Measurements from ENCODE around the gene SMDT1. TPM values are rescaled to one million over a fixed set of nuclear protein-coding genes. Genes with fewer than 3 reads are reported as not detected.

The SMDT1 gene
- total RNA-seq, 1 experiment from 2014 or later, result 44.6 TPM

DNA sequence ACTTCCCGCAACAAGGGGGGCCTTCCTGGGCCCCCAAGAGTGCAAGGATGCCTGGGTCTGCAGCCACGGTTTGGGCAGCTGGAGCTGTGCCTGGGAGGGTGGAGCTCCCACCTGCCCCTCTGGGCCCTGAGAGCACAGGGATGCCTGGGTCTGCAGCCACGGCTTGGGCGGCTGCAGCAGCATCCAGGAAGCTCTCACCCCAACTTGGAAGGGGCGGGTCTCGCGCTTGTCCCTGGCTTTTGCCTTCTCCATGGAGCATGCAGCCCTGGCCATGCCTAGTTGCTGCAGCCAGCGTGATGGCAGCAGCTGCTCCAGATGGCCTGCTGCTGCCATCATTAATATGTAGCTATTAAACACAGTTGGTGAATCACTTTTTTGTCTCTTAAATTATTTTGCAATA is 44.2 kb upstream of the SMDT1 start:
- TF ChIP-seq SIN3A (IDR thresholded peaks at IDR 0.05; ENCODE audit: borderline replicate concordance, insufficient read depth, low read depth, low read length) (no peak), TCF7L2 (IDR thresholded peaks at IDR 0.05; ENCODE audit: low read depth, low read length) (no peak), CTCF (IDR thresholded peaks at IDR 0.05) (no peak), POLR2AphosphoS5 (IDR thresholded peaks at IDR 0.05; ENCODE audit: low read depth, low read length) (no peak)
- TF ChIP-seq, protein P1, sequence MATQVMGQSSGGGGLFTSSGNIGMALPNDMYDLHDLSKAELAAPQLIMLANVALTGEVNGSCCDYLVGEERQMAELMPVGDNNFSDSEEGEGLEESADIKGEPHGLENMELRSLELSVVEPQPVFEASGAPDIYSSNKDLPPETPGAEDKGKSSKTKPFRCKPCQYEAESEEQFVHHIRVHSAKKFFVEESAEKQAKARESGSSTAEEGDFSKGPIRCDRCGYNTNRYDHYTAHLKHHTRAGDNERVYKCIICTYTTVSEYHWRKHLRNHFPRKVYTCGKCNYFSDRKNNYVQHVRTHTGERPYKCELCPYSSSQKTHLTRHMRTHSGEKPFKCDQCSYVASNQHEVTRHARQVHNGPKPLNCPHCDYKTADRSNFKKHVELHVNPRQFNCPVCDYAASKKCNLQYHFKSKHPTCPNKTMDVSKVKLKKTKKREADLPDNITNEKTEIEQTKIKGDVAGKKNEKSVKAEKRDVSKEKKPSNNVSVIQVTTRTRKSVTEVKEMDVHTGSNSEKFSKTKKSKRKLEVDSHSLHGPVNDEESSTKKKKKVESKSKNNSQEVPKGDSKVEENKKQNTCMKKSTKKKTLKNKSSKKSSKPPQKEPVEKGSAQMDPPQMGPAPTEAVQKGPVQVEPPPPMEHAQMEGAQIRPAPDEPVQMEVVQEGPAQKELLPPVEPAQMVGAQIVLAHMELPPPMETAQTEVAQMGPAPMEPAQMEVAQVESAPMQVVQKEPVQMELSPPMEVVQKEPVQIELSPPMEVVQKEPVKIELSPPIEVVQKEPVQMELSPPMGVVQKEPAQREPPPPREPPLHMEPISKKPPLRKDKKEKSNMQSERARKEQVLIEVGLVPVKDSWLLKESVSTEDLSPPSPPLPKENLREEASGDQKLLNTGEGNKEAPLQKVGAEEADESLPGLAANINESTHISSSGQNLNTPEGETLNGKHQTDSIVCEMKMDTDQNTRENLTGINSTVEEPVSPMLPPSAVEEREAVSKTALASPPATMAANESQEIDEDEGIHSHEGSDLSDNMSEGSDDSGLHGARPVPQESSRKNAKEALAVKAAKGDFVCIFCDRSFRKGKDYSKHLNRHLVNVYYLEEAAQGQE (IDR thresholded peaks at IDR 0.05; ENCODE audit: insufficient read depth in 1 of 2, low read depth in 2 of 2, low read length in 1 of 2), result no peak
- ChIA-PET POLR2A (no interaction called here), CTCF (no interaction called here)
- in situ Hi-C loops (cut with HindIII; ENCODE audit: low pct_unique_long_range_greater_than_20kb, low sequenced_read_pairs) (no loop called here), intact Hi-C loops (cut with micrococcal nuclease; ENCODE audit: unreplicated experiment) (no loop called here)
- Histone ChIP-seq H3K4me3 (ENCODE audit: low read depth in 2 of 2, low read length in 2 of 2) (no peak overlapping the region), H3K27ac (ENCODE audit: low read length) (no peak overlapping the region), H3K4me1 (ENCODE audit: control insufficient read depth, insufficient read depth, low read length) (no peaks in the 10 kb centered on the region), H3K27me3 (ENCODE audit: control insufficient read depth, insufficient read depth, low read length) (no peaks in the 10 kb centered on the region), H3K36me3 (ENCODE audit: control insufficient read depth, insufficient read depth, low read length) (no peaks in the 10 kb centered on the region), H3K9me3 (ENCODE audit: control insufficient read depth, insufficient read depth, low read depth, low read length) (0 out of 2 replicates have a peak, but pooled peaks cover 3% of the 10 kb centered on the region)
- DNase-seq (ENCODE audit: low read depth, low spot score) (no peak), ATAC-seq (no peak)
- no TSS peak for BruUV-seq (replicated peaks)

DNA sequence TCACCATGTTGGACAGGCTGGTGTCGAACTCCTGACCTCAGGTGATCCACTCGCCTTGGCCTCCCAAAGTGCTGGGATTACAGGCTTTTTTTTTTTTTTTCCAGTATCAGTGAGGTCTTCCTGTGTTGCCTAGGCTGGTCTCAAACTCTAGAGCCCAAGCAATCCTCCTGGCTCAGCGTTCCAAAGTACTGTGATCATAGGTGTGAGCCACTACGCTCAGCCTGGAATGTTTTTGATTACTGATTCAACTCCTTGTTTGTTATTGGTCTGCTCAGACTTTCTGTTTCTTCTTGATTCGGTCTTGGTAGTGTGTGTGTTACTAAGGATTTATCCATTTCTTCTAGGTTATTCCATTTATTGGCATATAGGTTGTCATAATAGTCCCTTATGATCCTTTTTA is 40.2 kb upstream of the SMDT1 start:
- Histone ChIP-seq H3K9me3 (ENCODE audit: control insufficient read depth, insufficient read depth, low read depth, low read length) (0 out of 2 replicates have a peak, but pooled peaks cover 4% of the 10 kb centered on the region), H3K4me3 (ENCODE audit: low read depth in 2 of 2, low read length in 2 of 2) (no peak overlapping the region), H3K27me3 (ENCODE audit: control insufficient read depth, insufficient read depth, low read length) (no peaks in the 10 kb centered on the region), H3K27ac (ENCODE audit: low read length) (no peak overlapping the region), H3K4me1 (ENCODE audit: control insufficient read depth, insufficient read depth, low read length) (no peaks in the 10 kb centered on the region), H3K36me3 (ENCODE audit: control insufficient read depth, insufficient read depth, low read length) (no peaks in the 10 kb centered on the region)
- intact Hi-C loops (cut with micrococcal nuclease; ENCODE audit: unreplicated experiment), result no loop called here
- DNase-seq (ENCODE audit: low read depth, low spot score) (no peak), ATAC-seq (no peak)
- POLR2A ChIA-PET, result no interaction called here
- CTCF ChIA-PET, result no interaction called here
- TF ChIP-seq, protein P1 (IDR thresholded peaks at IDR 0.05; ENCODE audit: insufficient read depth in 1 of 2, low read depth in 2 of 2, low read length in 1 of 2), result no peak
- TF ChIP-seq TCF7L2 (IDR thresholded peaks at IDR 0.05; ENCODE audit: low read depth, low read length), result no peak
- TF ChIP-seq POLR2AphosphoS5 (IDR thresholded peaks at IDR 0.05; ENCODE audit: low read depth, low read length), result no peak
- no TSS peak for BruUV-seq (replicated peaks)
- in situ Hi-C loops (cut with HindIII; ENCODE audit: low pct_unique_long_range_greater_than_20kb, low sequenced_read_pairs), result no loop called here
